ENCODE measurements around the gene AHCY.
"Not testable (repeated sequence)": the region's sequence is repeated elsewhere in the genome, so short reads cannot be mapped to it uniquely, and the experiment has no call there.

The AHCY gene

DNA sequence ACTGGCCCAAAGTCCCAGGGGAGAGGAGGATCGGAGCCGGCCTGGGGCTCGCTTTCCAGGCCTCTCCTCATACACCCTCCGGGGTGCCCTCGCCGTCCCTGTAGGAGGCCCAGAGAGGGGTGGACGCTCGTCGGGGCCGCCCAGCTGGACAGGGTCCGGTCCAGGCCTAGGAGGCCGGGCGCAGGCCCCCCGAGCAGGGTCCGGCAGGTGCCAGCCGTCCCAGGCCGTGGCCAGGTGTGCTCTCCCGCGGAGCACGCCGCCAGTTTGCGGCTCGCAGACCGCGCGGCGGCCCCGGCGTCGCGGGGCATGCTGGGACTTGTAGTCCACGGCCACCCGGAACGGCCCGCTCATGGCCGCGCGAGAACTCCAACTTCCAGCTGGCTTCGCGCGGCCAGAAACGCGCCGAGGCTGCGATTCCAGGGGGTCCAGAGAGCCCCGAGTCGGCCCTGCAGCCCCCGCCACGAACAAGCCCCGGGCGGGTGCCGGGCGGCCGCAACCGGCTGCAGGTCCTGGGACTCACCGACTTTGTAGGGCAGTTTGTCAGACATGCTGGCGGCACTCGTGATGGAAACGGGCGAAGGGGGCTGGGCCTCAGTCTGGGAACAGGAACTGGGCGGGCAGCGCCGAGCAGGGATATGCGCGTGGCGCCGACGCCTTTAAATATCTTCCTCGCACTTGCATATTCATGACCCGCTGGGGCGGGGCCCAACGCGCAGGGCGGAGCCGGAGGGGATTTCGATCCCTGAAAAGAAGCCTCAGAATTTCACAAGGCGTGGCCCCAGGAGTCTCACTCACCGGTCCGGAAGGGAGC lies at the start of gene AHCY:
Gene AHCY, minus strand, starts transcription at position 633 of the 811 bp plus-strand sequence. Its CDS starts 85 bp downstream, at position 548.
- TF ChIP-seq, protein P1, sequence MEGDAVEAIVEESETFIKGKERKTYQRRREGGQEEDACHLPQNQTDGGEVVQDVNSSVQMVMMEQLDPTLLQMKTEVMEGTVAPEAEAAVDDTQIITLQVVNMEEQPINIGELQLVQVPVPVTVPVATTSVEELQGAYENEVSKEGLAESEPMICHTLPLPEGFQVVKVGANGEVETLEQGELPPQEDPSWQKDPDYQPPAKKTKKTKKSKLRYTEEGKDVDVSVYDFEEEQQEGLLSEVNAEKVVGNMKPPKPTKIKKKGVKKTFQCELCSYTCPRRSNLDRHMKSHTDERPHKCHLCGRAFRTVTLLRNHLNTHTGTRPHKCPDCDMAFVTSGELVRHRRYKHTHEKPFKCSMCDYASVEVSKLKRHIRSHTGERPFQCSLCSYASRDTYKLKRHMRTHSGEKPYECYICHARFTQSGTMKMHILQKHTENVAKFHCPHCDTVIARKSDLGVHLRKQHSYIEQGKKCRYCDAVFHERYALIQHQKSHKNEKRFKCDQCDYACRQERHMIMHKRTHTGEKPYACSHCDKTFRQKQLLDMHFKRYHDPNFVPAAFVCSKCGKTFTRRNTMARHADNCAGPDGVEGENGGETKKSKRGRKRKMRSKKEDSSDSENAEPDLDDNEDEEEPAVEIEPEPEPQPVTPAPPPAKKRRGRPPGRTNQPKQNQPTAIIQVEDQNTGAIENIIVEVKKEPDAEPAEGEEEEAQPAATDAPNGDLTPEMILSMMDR (IDR thresholded peaks at IDR 0.05; ENCODE audit: borderline replicate concordance, control extremely low read depth, extremely low read depth, insufficient read depth, missing control alignments): no peak
- in situ Hi-C loops (cut with MboI; ENCODE audit: low sequenced_read_pairs, unreplicated experiment): no loop called here
- peak; percentile 97 for DNase-seq (ENCODE audit: low spot score)

- DNase-seq (ENCODE audit: low spot score): no peak
- in situ Hi-C loops (cut with MboI; ENCODE audit: low sequenced_read_pairs, unreplicated experiment): no loop called here
- TF ChIP-seq, protein P1 (IDR thresholded peaks at IDR 0.05; ENCODE audit: borderline replicate concordance, control extremely low read depth, extremely low read depth, insufficient read depth, missing control alignments): no peak
Observed at GRCh38 chr20:34350095-34350494, 46.9 kb upstream of the AHCY start.

GRCh38 chr20:34347571-34347970 lies 44.4 kb upstream of the AHCY start:
- in situ Hi-C loops (cut with MboI; ENCODE audit: low sequenced_read_pairs, unreplicated experiment): no loop called here
- TF ChIP-seq, protein P1 (IDR thresholded peaks at IDR 0.05; ENCODE audit: borderline replicate concordance, control extremely low read depth, extremely low read depth, insufficient read depth, missing control alignments): no peak

GRCh38 chr20:34346533-34346865 lies 43.3 kb upstream of the AHCY start:
- DNase-seq (ENCODE audit: low spot score); in situ Hi-C loops (cut with MboI; ENCODE audit: low sequenced_read_pairs, unreplicated experiment): not testable (repeated sequence)

More at GRCh38 chr20:34347571-34347970, 44.4 kb upstream of the AHCY start:
- DNase-seq (ENCODE audit: low spot score): no peak

- in situ Hi-C loops (cut with MboI; ENCODE audit: low sequenced_read_pairs, unreplicated experiment); DNase-seq (ENCODE audit: low spot score): not testable (repeated sequence)
Observed at GRCh38 chr20:34345839-34346532, 42.8 kb upstream of the AHCY start.

- no peak for DNase-seq (ENCODE audit: low spot score)
- TF ChIP-seq, protein P1 (IDR thresholded peaks at IDR 0.05; ENCODE audit: borderline replicate concordance, control extremely low read depth, extremely low read depth, insufficient read depth, missing control alignments): no peak
- in situ Hi-C loops (cut with MboI; ENCODE audit: low sequenced_read_pairs, unreplicated experiment): no loop called here
Observed at GRCh38 chr20:34345402-34345736, 42.2 kb upstream of the AHCY start.

GRCh38 chr20:34344238-34344637 lies 41.1 kb upstream of the AHCY start:
- TF ChIP-seq, protein P1 (IDR thresholded peaks at IDR 0.05; ENCODE audit: borderline replicate concordance, control extremely low read depth, extremely low read depth, insufficient read depth, missing control alignments): no peak
- in situ Hi-C loops (cut with MboI; ENCODE audit: low sequenced_read_pairs, unreplicated experiment): no loop called here

More at GRCh38 chr20:34344238-34344637, 41.1 kb upstream of the AHCY start:
- no peak for DNase-seq (ENCODE audit: low spot score)

Data from GM13976 (cell line).